Endothelial cell of umbilical vein (primary cell): ENCODE data around the gene ELK3. TPM values are rescaled to one million over a fixed set of nuclear protein-coding genes. Genes with fewer than 3 reads are reported as not detected.

Experiments used
- BruUV-seq: library from RNA; stranded (reverse); fragments of 400-500 nt; replicated peaks from 2 replicates; lab custom pipeline; 2021; lab: Mats Ljungman, UMichigan
- CTCF ChIA-PET: fragments of 300-600, 350-600 bp; sonication (Branson Sonifier 250); formaldehyde crosslinking; loops from one replicate; lab custom pipeline; 2021; ENCODE audit warnings: antibody characterized with exemption, inconsistent platforms; lab: Charles Lee
- POLR2A ChIA-PET: fragments of 300-600, 350-600 bp; sonication (Branson Sonifier 250); formaldehyde crosslinking; loops from one replicate; lab custom pipeline; 2021; ENCODE audit warnings: antibody characterized with exemption, inconsistent platforms; lab: Charles Lee
- DNase-seq: peaks from one replicate; pipeline ENCODE4 v3.0.0-alpha.2; 2011; ENCODE audit warnings: low read depth, low spot score
- FAIRE-seq: peaks from 2 replicates; lab custom pipeline; 2011; peaks lifted over from hg19 to GRCh38; lab: Jason Lieb, UNC
- H2AFZ ChIP-seq: 2 replicates; pipeline ENCODE4 v1.6.0; 2012; ENCODE audit warnings: low read depth, low read length, control low read depth, inconsistent platforms
- H3K27ac ChIP-seq: 2 replicates; pipeline ENCODE4 v1.5.1; 2011; ENCODE audit warnings: low read depth, mild to moderate bottlenecking, control low read depth, low read length, moderate library complexity; ENCODE audit not compliant: insufficient read depth
- H3K27me3 ChIP-seq, 2 experiments: 2 replicates each; pipeline versions ENCODE4 v1.6.0 to v1.6.1; 2011; ENCODE audit warnings: low read length in 2 of 2, mixed read lengths in 1 of 2; ENCODE audit not compliant: control insufficient read depth in 2 of 2, insufficient read depth in 2 of 2
- H3K36me3 ChIP-seq, 2 experiments: 2 replicates in 1 of 2; 3 replicates in 1 of 2; pipeline ENCODE4 v1.5.1; 2011; ENCODE audit warnings: low read length in 2 of 2, mild to moderate bottlenecking in 1 of 2, moderate library complexity in 1 of 2; ENCODE audit not compliant: control insufficient read depth in 2 of 2, insufficient read depth in 2 of 2; ENCODE audit errors: extremely low read depth in 1 of 2
- H3K4me1 ChIP-seq: 3 replicates; pipeline ENCODE4 v1.5.1; 2011; ENCODE audit warnings: mild to moderate bottlenecking, low read length; ENCODE audit not compliant: control insufficient read depth, insufficient read depth; ENCODE audit errors: extremely low read depth
- H3K4me2 ChIP-seq: 2 replicates; pipeline ENCODE4 v1.6.1; 2011; ENCODE audit warnings: low read length, control low read depth, mixed read lengths; ENCODE audit not compliant: insufficient read depth
- H3K4me3 ChIP-seq, 3 experiments: fragments of 200-600 bp in 1 of 3; sonication (generic), shearing (Covaris generic) in 1 of 3; replicated peaks in 1 of 3; 2 replicates each; pipeline ENCODE4 v1.5.1; 2011 to 2016; ENCODE audit warnings: control low read depth in 3 of 3, low read length in 3 of 3, mild to moderate bottlenecking in 2 of 3, inconsistent platforms in 1 of 3, low read depth in 1 of 3, moderate library complexity in 1 of 3; ENCODE audit not compliant: insufficient read depth in 1 of 3
- H3K79me2 ChIP-seq: 2 replicates; pipeline ENCODE4 v1.6.0; 2012; ENCODE audit warnings: low read length, inconsistent platforms; ENCODE audit not compliant: control insufficient read depth, insufficient read depth
- H3K9ac ChIP-seq: replicated peaks from 2 replicates; pipeline ENCODE3; 2011; ENCODE audit warnings: low read length, control low read depth; ENCODE audit not compliant: insufficient read depth; ENCODE audit errors: extremely low read depth
- H3K9me1 ChIP-seq: replicated peaks from 3 replicates; pipeline ENCODE4 v1.6.0; 2011; ENCODE audit warnings: mild to moderate bottlenecking, low read length; ENCODE audit not compliant: control insufficient read depth, insufficient read depth; ENCODE audit errors: extremely low read depth
- H3K9me3 ChIP-seq: replicated peaks from 2 replicates; pipeline ENCODE4 v1.5.1; 2012; ENCODE audit warnings: low read length, inconsistent platforms; ENCODE audit not compliant: control insufficient read depth, insufficient read depth
- H4K20me1 ChIP-seq: replicated peaks from 2 replicates; pipeline ENCODE3; 2011; ENCODE audit warnings: mild to moderate bottlenecking, low read length; ENCODE audit not compliant: control insufficient read depth, insufficient read depth; ENCODE audit errors: extremely low read depth
- EZH2 ChIP-seq: IDR thresholded peaks from 2 replicates; pipeline ENCODE4 v1.6.1; 2012; ENCODE audit warnings: borderline replicate concordance, low read depth, mild to moderate bottlenecking, moderate library complexity, low read length, inconsistent platforms; ENCODE audit not compliant: severe bottlenecking
- FOS ChIP-seq: IDR thresholded peaks from 2 replicates; pipeline ENCODE4 v1.6.1; 2011; ENCODE audit warnings: mild to moderate bottlenecking, low read length, moderate library complexity, borderline replicate concordance; ENCODE audit not compliant: insufficient read depth
- GATA2 ChIP-seq: IDR thresholded peaks from 2 replicates; pipeline ENCODE4 v1.7.0; 2011; ENCODE audit warnings: low read depth, mild to moderate bottlenecking, moderate library complexity, mixed read lengths, low read length; ENCODE audit not compliant: insufficient read length, insufficient read depth
- JUN ChIP-seq: IDR thresholded peaks from 2 replicates; pipeline ENCODE4 v1.6.1; 2011; ENCODE audit warnings: borderline replicate concordance, low read depth; ENCODE audit not compliant: insufficient read length, insufficient read depth
- MYC ChIP-seq: IDR thresholded peaks from one replicate; pipeline ENCODE4 v1.6.1; 2011; ENCODE audit warnings: mild to moderate bottlenecking, low read depth, low read length
- POLR2A ChIP-seq: IDR thresholded peaks from 2 replicates; pipeline ENCODE4 v1.6.1; 2012; ENCODE audit warnings: low read depth, mild to moderate bottlenecking, control low read depth, low read length
- POLR2AphosphoS5 ChIP-seq: IDR thresholded peaks from 2 replicates; pipeline ENCODE4 v1.6.1; 2012; ENCODE audit warnings: low read depth, mild to moderate bottlenecking, control low read depth, low read length, moderate library complexity; ENCODE audit not compliant: insufficient read depth
- dilution Hi-C: fragments of 300-500 bp; cut with MboI; formaldehyde crosslinking; loops from one replicate; pipeline ENCODE4 v1.15.0; 2019; ENCODE audit warnings: low sequenced_read_pairs; ENCODE audit not compliant: extremely low pct_ligation_motif_present
- intact Hi-C: fragments of 100-400 bp; cut with micrococcal nuclease; formaldehyde crosslinking; loops from one replicate; pipeline ENCODE4 v1.10.0; 2022
- polyA plus RNA-seq, 4 experiments: library from polyadenylated mRNA; depleted of rRNA in 3 of 4; stranded (reverse) in 3 of 4; unstranded in 1 of 4; fragments of >200 nt; gene quantifications; 2 replicates each; pipeline versions ENCODE4 v1.2.1 to v1.2.3, GENCODE V29; 2011 to 2012; ENCODE audit warnings: missing spikeins in 1 of 4
- total RNA-seq: library from RNA; stranded (reverse); gene quantifications from 2 replicates; pipeline ENCODE4 v1.2.3, GENCODE V29; 2021
- TF ChIP-seq, protein P1 (sequence below), 2 donors: IDR thresholded peaks; 1 replicate in 1 of 2; 2 replicates in 1 of 2; pipeline ENCODE4 v1.5.1; 2011; ENCODE audit warnings: low read length in 2 of 2, mild to moderate bottlenecking in 2 of 2, moderate library complexity in 2 of 2, control low read depth in 1 of 2, inconsistent platforms in 1 of 2, low read depth in 1 of 2; ENCODE audit not compliant: insufficient read depth in 1 of 2; ENCODE audit errors: extremely low read depth in 1 of 2
- TF ChIP-seq, protein P2 (sequence below): IDR thresholded peaks from 2 replicates; pipeline ENCODE4 v1.6.1; 2011; ENCODE audit not compliant: insufficient read depth, insufficient read length

The ELK3 gene
- total and polyA plus RNA-seq, 2 donors (not counting 3 experiments of a cell fraction or from before 2014, with no cell fraction given): 64.8 to 132 TPM

DNA sequence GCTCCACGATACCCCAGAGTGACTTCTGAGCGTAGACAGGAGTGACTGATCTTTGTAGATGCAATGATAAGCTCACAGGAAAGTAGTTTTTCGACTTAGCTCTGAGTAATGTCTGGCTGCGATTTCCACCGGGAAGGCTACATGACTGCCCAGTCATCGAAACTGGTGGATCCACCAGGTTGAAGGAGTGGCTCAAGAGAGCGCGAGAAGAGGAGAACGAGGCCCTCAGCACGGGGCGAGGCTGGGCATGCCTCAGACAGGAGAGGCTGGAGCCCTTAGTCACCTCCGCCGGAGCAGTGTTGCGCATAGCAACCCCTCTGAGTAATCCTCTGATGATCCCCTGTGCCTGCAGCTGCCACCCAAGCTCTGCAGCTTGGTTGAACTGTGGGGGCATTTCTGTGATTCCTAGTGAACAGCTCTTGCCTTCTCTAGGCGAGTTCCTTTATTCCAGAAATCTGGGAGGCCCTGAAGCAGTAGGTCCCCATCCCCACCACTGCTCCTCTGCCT is 25.6 kb downstream of the ELK3 start:
- H2AFZ ChIP-seq: no peak overlapping the region
- no peak overlapping the region for H3K4me3 ChIP-seq
- POLR2A ChIA-PET: interaction anchor here (0.9 to 1.7 kb wide), 3 partner anchors 33 to 112 kb away, joined by 3 to 4 read pairs (median 3); no protein-coding TSS in a partner anchor
- DNase-seq (peak; percentile 96), FAIRE-seq (peak; percentile 97)
- peak overlapping the region; percentile 64 for H3K9ac ChIP-seq
- H3K27me3 ChIP-seq: no peaks in the 10 kb centered on the region
- peaks cover 84% of the 10 kb centered on the region for H3K79me2 ChIP-seq
- dilution Hi-C loops: no loop called here
- H3K9me3 ChIP-seq: no peaks in the 10 kb centered on the region
- peaks cover 93% of the 10 kb centered on the region for H3K4me1 ChIP-seq
- H3K36me3 ChIP-seq: peaks cover 25 to 32% of the 10 kb centered on the region in 2 experiments
- H3K9me1 ChIP-seq: no peaks in the 10 kb centered on the region
- no TSS peak for BruUV-seq
- CTCF ChIA-PET: interaction anchor here (0.7 to 1.4 kb wide), 6 partner anchors 11 to 157 kb away, joined by 3 to 5 read pairs (median 3); no protein-coding TSS in a partner anchor
- TF ChIP-seq EZH2 (no peak), POLR2A (peak; percentile 63), FOS (peak; percentile 96), MYC (peak; percentile 78), GATA2 (peak; percentile 98), JUN (peak; percentile 55), POLR2AphosphoS5 (peak; percentile 86)
- TF ChIP-seq, protein P1, sequence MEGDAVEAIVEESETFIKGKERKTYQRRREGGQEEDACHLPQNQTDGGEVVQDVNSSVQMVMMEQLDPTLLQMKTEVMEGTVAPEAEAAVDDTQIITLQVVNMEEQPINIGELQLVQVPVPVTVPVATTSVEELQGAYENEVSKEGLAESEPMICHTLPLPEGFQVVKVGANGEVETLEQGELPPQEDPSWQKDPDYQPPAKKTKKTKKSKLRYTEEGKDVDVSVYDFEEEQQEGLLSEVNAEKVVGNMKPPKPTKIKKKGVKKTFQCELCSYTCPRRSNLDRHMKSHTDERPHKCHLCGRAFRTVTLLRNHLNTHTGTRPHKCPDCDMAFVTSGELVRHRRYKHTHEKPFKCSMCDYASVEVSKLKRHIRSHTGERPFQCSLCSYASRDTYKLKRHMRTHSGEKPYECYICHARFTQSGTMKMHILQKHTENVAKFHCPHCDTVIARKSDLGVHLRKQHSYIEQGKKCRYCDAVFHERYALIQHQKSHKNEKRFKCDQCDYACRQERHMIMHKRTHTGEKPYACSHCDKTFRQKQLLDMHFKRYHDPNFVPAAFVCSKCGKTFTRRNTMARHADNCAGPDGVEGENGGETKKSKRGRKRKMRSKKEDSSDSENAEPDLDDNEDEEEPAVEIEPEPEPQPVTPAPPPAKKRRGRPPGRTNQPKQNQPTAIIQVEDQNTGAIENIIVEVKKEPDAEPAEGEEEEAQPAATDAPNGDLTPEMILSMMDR (IDR thresholded peaks at IDR 0.05; ENCODE audit: extremely low read depth in 1 of 2, insufficient read depth in 1 of 2, low read depth in 1 of 2, low read length in 2 of 2): no peak
- TF ChIP-seq, protein P2, sequence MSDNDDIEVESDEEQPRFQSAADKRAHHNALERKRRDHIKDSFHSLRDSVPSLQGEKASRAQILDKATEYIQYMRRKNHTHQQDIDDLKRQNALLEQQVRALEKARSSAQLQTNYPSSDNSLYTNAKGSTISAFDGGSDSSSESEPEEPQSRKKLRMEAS: peak; percentile 23
- H4K20me1 ChIP-seq: no peaks in the 10 kb centered on the region
- peak overlapping the region; percentile 31 for H3K4me2 ChIP-seq
- intact Hi-C loops: loop anchor here (2.0 to 10.0 kb wide), 3 partner anchors 17 to 585 kb away; partner anchors contain the start of gene CDK17
- peak overlapping the region; percentile 90 for H3K27ac ChIP-seq
